ENCODE results near the gene FGD5.
"Not testable (repeated sequence)": the region's sequence is repeated elsewhere in the genome, so short reads cannot be mapped to it uniquely, and the experiment has no call there.

Gene FGD5

DNA sequence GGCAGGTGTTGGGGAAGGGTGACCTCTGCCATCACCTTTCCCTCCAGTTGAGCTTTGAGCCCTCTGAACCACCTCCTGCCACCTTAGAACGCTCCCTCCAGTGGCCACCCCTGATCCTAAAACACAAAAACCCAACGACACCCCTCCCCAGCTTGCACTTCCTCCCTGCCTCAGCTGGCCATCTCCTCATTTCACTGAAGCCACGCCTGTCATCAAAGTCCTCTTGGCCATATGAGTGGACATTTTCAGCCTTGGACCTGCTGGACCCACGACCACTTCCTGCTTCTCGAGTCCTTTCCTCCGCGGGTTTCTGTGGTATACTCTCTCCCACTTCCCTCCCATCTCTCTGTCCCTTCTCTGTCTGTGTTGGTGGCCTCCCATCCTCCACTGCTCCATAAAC lies 80.2 kb downstream of the FGD5 start:
- H3K4me2 ChIP-seq = no peak overlapping the region
- H2AFZ ChIP-seq (ENCODE audit: low read depth) = no peak overlapping the region
- no peaks in the 10 kb centered on the region for H4K20me1 ChIP-seq (ENCODE audit: insufficient read depth)
- no peaks in the 10 kb centered on the region for H3K79me2 ChIP-seq (ENCODE audit: insufficient read depth, low read depth)
- H3K27ac ChIP-seq = no peak overlapping the region
- H3K4me3 ChIP-seq (IDR thresholded peaks at IDR 0.05; ENCODE audit: insufficient read depth, low read depth, low read length) = no peak overlapping the region
- TF ChIP-seq, protein P1, sequence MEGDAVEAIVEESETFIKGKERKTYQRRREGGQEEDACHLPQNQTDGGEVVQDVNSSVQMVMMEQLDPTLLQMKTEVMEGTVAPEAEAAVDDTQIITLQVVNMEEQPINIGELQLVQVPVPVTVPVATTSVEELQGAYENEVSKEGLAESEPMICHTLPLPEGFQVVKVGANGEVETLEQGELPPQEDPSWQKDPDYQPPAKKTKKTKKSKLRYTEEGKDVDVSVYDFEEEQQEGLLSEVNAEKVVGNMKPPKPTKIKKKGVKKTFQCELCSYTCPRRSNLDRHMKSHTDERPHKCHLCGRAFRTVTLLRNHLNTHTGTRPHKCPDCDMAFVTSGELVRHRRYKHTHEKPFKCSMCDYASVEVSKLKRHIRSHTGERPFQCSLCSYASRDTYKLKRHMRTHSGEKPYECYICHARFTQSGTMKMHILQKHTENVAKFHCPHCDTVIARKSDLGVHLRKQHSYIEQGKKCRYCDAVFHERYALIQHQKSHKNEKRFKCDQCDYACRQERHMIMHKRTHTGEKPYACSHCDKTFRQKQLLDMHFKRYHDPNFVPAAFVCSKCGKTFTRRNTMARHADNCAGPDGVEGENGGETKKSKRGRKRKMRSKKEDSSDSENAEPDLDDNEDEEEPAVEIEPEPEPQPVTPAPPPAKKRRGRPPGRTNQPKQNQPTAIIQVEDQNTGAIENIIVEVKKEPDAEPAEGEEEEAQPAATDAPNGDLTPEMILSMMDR (conservative IDR thresholded peaks at IDR 0.05; ENCODE audit: low read depth, low read length) = no peak
- no peaks in the 10 kb centered on the region for H3K4me1 ChIP-seq (ENCODE audit: low read depth, poor library complexity, severe bottlenecking)
- no peak overlapping the region for H3K9ac ChIP-seq
- no peaks in the 10 kb centered on the region for H3K27me3 ChIP-seq (ENCODE audit: insufficient read depth, low read depth)
- H3K36me3 ChIP-seq (ENCODE audit: insufficient read depth) = no peaks in the 10 kb centered on the region

DNA sequence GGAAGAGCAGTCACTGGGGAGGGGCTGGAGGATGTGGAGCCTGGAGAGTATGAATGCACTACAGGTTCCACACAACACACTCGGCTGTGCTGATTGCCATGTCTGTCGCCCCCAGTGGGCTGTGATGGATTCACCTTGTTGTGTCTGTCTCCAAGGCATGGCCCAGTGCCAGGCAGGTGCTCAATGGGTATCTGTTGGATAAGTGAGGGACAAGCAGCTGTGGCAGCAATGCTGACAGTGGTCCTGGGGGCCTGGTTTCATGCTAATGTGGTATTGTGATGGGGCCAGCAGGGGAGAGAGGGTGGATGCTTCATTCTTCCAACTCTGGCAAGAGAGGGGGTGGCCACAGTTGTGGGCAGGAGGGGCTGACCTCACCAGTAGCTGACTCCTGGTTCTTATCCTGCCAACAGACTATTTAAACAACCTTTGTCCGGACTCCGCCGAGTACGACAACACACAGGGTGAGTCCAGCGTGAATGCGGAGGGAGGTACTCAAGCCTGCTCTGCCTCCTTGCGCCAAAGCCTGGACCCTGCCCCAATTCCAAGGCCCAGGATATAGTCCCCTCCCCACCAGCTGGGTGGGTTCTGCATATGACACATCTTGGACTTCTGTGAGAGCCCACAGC lies 81.3 kb downstream of the FGD5 start:
- H3K4me2 ChIP-seq = no peak overlapping the region
- TF ChIP-seq, protein P1 (conservative IDR thresholded peaks at IDR 0.05; ENCODE audit: low read depth, low read length) = no peak
- H4K20me1 ChIP-seq (ENCODE audit: insufficient read depth) = no peaks in the 10 kb centered on the region
- H3K36me3 ChIP-seq (ENCODE audit: insufficient read depth) = no peaks in the 10 kb centered on the region
- H3K4me1 ChIP-seq (ENCODE audit: low read depth, poor library complexity, severe bottlenecking) = no peaks in the 10 kb centered on the region
- no peak overlapping the region for H3K4me3 ChIP-seq (IDR thresholded peaks at IDR 0.05; ENCODE audit: insufficient read depth, low read depth, low read length)
- no peak overlapping the region for H3K27ac ChIP-seq
- H3K27me3 ChIP-seq (ENCODE audit: insufficient read depth, low read depth) = no peaks in the 10 kb centered on the region
- no peak overlapping the region for H3K9ac ChIP-seq
- no peaks in the 10 kb centered on the region for H3K79me2 ChIP-seq (ENCODE audit: insufficient read depth, low read depth)
- H2AFZ ChIP-seq (ENCODE audit: low read depth) = no peak overlapping the region

DNA sequence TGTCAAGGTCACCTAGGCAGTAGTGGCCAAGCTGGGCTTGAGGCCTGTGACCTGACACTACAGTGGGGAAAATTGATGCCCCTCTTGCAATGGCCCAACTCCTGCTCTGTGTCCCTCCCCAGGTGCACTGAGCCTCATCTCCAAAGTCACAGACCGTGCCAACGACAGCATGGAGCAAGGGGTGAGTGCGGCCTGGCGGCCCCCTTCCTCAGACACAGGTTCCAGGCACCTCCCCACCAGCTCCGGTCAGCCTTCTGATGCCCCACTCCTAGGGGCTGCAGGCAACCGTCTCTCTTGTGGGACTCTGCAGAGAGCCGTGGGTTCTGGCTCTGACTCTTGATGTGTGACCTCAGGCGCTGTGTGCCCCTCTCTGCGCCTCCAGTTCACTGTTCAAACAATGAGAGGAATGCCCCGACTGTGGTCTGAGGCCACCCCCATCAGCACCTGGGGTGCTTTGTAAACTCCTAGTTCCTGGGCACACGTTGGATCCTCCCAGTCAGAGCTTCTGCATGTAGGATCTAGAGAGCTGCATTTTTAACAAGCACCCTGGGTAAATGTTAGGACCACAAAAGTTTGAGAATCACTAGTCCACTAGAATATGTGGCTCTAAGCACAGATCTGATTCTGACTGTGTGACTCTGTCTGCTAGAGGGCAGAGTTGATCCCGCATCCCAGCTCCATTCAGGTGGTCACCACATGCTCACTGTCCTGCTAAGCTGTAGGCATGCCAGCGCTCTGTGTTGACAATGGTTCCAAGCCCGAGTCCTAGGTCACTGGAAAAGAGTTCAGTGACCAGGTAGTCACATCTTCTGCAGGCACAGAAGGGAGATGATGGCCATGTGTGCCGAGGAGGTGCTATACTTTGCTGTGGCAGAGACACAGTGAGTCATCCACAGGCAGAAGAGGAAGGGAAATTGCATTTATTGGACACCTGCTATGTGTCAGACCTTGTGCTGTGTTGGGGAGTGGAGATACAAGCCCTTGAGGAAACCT lies 82.4 kb downstream of the FGD5 start:
- H3K79me2 ChIP-seq (ENCODE audit: insufficient read depth, low read depth) = no peaks in the 10 kb centered on the region
- H3K27me3 ChIP-seq (ENCODE audit: insufficient read depth, low read depth) = no peaks in the 10 kb centered on the region
- H3K4me3 ChIP-seq (IDR thresholded peaks at IDR 0.05; ENCODE audit: insufficient read depth, low read depth, low read length) = no peak overlapping the region
- H3K4me2 ChIP-seq = no peak overlapping the region
- no peak overlapping the region for H3K9ac ChIP-seq
- H4K20me1 ChIP-seq (ENCODE audit: insufficient read depth) = no peaks in the 10 kb centered on the region
- H3K4me1 ChIP-seq (ENCODE audit: low read depth, poor library complexity, severe bottlenecking) = no peaks in the 10 kb centered on the region
- no peak overlapping the region for H3K27ac ChIP-seq
- TF ChIP-seq, protein P1 (conservative IDR thresholded peaks at IDR 0.05; ENCODE audit: low read depth, low read length) = no peak
- no peak overlapping the region for H2AFZ ChIP-seq (ENCODE audit: low read depth)
- no peaks in the 10 kb centered on the region for H3K36me3 ChIP-seq (ENCODE audit: insufficient read depth)

DNA sequence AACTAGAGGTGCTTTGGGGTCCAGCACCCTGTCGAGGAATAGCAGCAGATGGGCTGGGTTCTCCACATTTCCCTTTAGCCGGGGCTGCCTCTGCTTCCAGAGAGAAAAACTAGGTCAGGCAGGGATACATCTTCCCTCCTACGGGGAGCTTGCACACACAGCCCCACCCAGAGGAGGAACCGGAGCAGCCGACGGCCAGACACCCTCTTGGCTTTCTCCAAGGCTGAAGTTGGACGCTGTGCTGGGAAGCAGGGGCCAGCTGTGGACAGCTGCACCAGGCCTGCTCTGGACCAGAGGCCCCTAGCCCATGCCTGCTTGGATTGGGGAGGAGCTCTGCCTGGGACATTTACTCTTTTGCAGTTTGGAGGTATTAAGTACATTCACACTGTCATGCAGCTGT lies 84.0 kb downstream of the FGD5 start:
- Histone ChIP-seq H4K20me1 (ENCODE audit: insufficient read depth) (no peaks in the 10 kb centered on the region), H3K9ac (no peak overlapping the region), H3K36me3 (ENCODE audit: insufficient read depth) (no peaks in the 10 kb centered on the region), H3K79me2 (ENCODE audit: insufficient read depth, low read depth) (no peaks in the 10 kb centered on the region), H3K4me3 (IDR thresholded peaks at IDR 0.05; ENCODE audit: insufficient read depth, low read depth, low read length) (no peak overlapping the region), H3K4me1 (ENCODE audit: low read depth, poor library complexity, severe bottlenecking) (no peaks in the 10 kb centered on the region), H3K4me2 (no peak overlapping the region), H3K27ac (no peak overlapping the region), H3K27me3 (ENCODE audit: insufficient read depth, low read depth) (no peaks in the 10 kb centered on the region), H2AFZ (ENCODE audit: low read depth) (no peak overlapping the region)
- TF ChIP-seq, protein P1 (conservative IDR thresholded peaks at IDR 0.05; ENCODE audit: low read depth, low read length) = no peak

DNA sequence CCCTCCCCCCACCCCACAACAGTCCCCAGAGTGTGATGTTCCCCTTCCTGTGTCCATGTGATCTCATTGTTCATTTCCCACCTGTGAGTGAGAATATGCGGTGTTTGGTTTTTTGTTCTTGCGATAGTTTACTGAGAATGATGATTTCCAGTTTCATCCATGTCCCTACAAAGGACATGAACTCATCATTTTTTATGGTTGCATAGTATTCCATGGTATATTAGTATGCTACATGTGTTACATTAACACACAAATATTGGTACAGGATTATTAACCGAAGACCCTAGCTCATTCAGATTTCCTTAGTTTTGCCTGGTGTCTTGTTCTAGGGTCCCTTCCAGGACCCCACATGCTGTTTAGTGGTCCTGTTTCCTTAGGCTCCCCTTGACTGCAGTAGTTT lies 84.7 kb downstream of the FGD5 start:
- H3K9ac ChIP-seq; H3K4me3 ChIP-seq (IDR thresholded peaks at IDR 0.05; ENCODE audit: insufficient read depth, low read depth, low read length); H3K27ac ChIP-seq; H2AFZ ChIP-seq (ENCODE audit: low read depth); H3K4me2 ChIP-seq; H3K4me1 ChIP-seq (ENCODE audit: low read depth, poor library complexity, severe bottlenecking); H3K27me3 ChIP-seq (ENCODE audit: insufficient read depth, low read depth); H3K79me2 ChIP-seq (ENCODE audit: insufficient read depth, low read depth); H3K36me3 ChIP-seq (ENCODE audit: insufficient read depth); H4K20me1 ChIP-seq (ENCODE audit: insufficient read depth): not testable (repeated sequence)
